Natural killer cell treated with Interleukin-12 subunit alpha and Interleukin-12 subunit beta and Interleukin-15 and Interleukin-18, amount 100 ng/mL, for 72 hours (primary cell): Measurements from ENCODE around the gene MRPL27. TPM values are rescaled to one million over a fixed set of nuclear protein-coding genes. Genes with fewer than 3 reads are reported as not detected.
"Not testable (repeated sequence)": the region's sequence is repeated elsewhere in the genome, so short reads cannot be mapped to it uniquely, and the experiment has no call there.

Source experiments
- ATAC-seq, 2 donors: fragments of 150-1000 bp; cut with Tn5 transposase in 1 of 2; sonication (Bioruptor Pico), chemical (Tn5 transposase) in 1 of 2; 2 replicates each; pipeline ENCODE4 v1.10.0; 2021
- DNase-seq: peaks from one replicate; pipeline ENCODE4 v3.0.0; 2022; ENCODE audit warnings: low spot score
- H3K27ac Mint-ChIP-seq, 2 donors: 1 replicate in 1 of 2; 2 replicates in 1 of 2; pipeline ENCODE4 v1.8.0; 2022; ENCODE audit warnings: mixed read lengths in 2 of 2, mild to moderate bottlenecking in 1 of 2, moderate library complexity in 1 of 2
- H3K27me3 Mint-ChIP-seq, 2 donors: 1 replicate in 1 of 2; 2 replicates in 1 of 2; pipeline ENCODE4 v1.8.0; 2022; ENCODE audit warnings: mixed read lengths in 2 of 2
- H3K36me3 Mint-ChIP-seq: one replicate; pipeline ENCODE4 v1.8.0; 2022; ENCODE audit warnings: mixed read lengths
- H3K4me1 Mint-ChIP-seq, 2 donors: 1 replicate in 1 of 2; 2 replicates in 1 of 2; pipeline ENCODE4 v1.8.0; 2022; ENCODE audit warnings: low read depth in 2 of 2, mixed read lengths in 2 of 2, mild to moderate bottlenecking in 1 of 2
- H3K4me3 Mint-ChIP-seq: one replicate; pipeline ENCODE4 v1.8.0; 2022; ENCODE audit warnings: mixed read lengths
- H3K9me3 Mint-ChIP-seq: 2 replicates; pipeline ENCODE4 v1.8.0; 2022; ENCODE audit warnings: mixed read lengths
- total RNA-seq, 2 donors: library from RNA; stranded (reverse); gene quantifications; one replicate each; pipeline ENCODE4 v1.2.3, GENCODE V29; 2022

Gene MRPL27
- total RNA-seq, 2 donors from 2014 or later = 62.7 to 77.7 TPM

- H3K27me3 Mint-ChIP-seq = peaks cover 0 to 3% of the 10 kb centered on the region in 2 donors
- H3K4me1 Mint-ChIP-seq = peaks cover 4 to 6% of the 10 kb centered on the region in 2 donors
- H3K36me3 Mint-ChIP-seq = peaks cover 14% of the 10 kb centered on the region
- peaks cover 3% of the 10 kb centered on the region for H3K9me3 Mint-ChIP-seq
- no peak for DNase-seq
- no peak overlapping the region for H3K27ac Mint-ChIP-seq
- H3K4me3 Mint-ChIP-seq = no peak overlapping the region
- no peak for ATAC-seq
These were observed 34.3 kb downstream of the MRPL27 start for GRCh38 chr17:50338645-50339044.

GRCh38 chr17:50337956-50338355 is 35.0 kb downstream of the MRPL27 start:
- ATAC-seq (no peak), DNase-seq (no peak)
- H3K9me3 Mint-ChIP-seq = peaks cover 3% of the 10 kb centered on the region
- H3K27ac Mint-ChIP-seq = no peak overlapping the region
- no peak overlapping the region for H3K4me3 Mint-ChIP-seq
- peaks cover 14% of the 10 kb centered on the region for H3K36me3 Mint-ChIP-seq
- peaks cover 0 to 3% of the 10 kb centered on the region in 2 donors for H3K27me3 Mint-ChIP-seq
- H3K4me1 Mint-ChIP-seq = peaks cover 7% of the 10 kb centered on the region in 2 donors

GRCh38 chr17:50333291-50334057 is 39.5 kb downstream of the MRPL27 start:
- peak overlapping the region; percentile 61 for H3K4me3 Mint-ChIP-seq
- H3K9me3 Mint-ChIP-seq = not testable (repeated sequence)

GRCh38 chr17:50332196-50332595 is 40.8 kb downstream of the MRPL27 start:
- Mint-ChIP-seq H3K27me3 (peaks cover 7 to 12% of the 10 kb centered on the region in 2 donors), H3K27ac (no peak overlapping the region), H3K36me3 (no peaks in the 10 kb centered on the region), H3K9me3 (no peaks in the 10 kb centered on the region), H3K4me1 (peaks cover 7% of the 10 kb centered on the region in 2 donors), H3K4me3 (no peak overlapping the region)
- no peak for DNase-seq
- ATAC-seq = no peak

More at GRCh38 chr17:50333291-50334057, 39.5 kb downstream of the MRPL27 start:
- peaks cover 7 to 12% of the 10 kb centered on the region in 2 donors for H3K27me3 Mint-ChIP-seq
- H3K36me3 Mint-ChIP-seq, ATAC-seq, DNase-seq, H3K4me1 Mint-ChIP-seq, H3K27ac Mint-ChIP-seq: not testable (repeated sequence)

- Mint-ChIP-seq H3K9me3 (no peaks in the 10 kb centered on the region), H3K27me3 (peaks cover 7 to 12% of the 10 kb centered on the region in 2 donors), H3K4me3 (no peak overlapping the region), H3K36me3 (no peaks in the 10 kb centered on the region), H3K4me1 (peaks cover 7% of the 10 kb centered on the region in 2 donors), H3K27ac (no peak overlapping the region)
- DNase-seq = no peak
- ATAC-seq = peak; percentile 36 to 71
These were observed 41.7 kb downstream of the MRPL27 start for GRCh38 chr17:50331085-50331791.

GRCh38 chr17:50330151-50330775 is 42.7 kb downstream of the MRPL27 start:
- ATAC-seq (no peak), DNase-seq (no peak)
- Mint-ChIP-seq H3K36me3 (no peaks in the 10 kb centered on the region), H3K9me3 (no peaks in the 10 kb centered on the region), H3K27me3 (peaks cover 7 to 15% of the 10 kb centered on the region in 2 donors), H3K27ac (no peak overlapping the region), H3K4me1 (peaks cover 7% of the 10 kb centered on the region in 2 donors), H3K4me3 (no peak overlapping the region)

GRCh38 chr17:50329716-50330115 is 43.3 kb downstream of the MRPL27 start:
- Mint-ChIP-seq H3K36me3 (no peaks in the 10 kb centered on the region), H3K4me1 (peaks cover 7% of the 10 kb centered on the region in 2 donors), H3K27me3 (peaks cover 7 to 15% of the 10 kb centered on the region in 2 donors), H3K27ac (peak overlapping the region in 1 of 2 donors; percentile 53), H3K4me3 (no peak overlapping the region), H3K9me3 (no peaks in the 10 kb centered on the region)
- DNase-seq = no peak
- no peak for ATAC-seq

GRCh38 chr17:50328363-50329325 is 44.3 kb downstream of the MRPL27 start:
- no peaks in the 10 kb centered on the region for H3K36me3 Mint-ChIP-seq
- peaks cover 7 to 15% of the 10 kb centered on the region in 2 donors for H3K27me3 Mint-ChIP-seq
- H3K4me3 Mint-ChIP-seq = no peak overlapping the region
- H3K27ac Mint-ChIP-seq = no peak overlapping the region
- ATAC-seq = peak in 1 of 2 donors; percentile 22
- H3K4me1 Mint-ChIP-seq = peaks cover under 1 to 3% of the 10 kb centered on the region in 2 donors
- no peaks in the 10 kb centered on the region for H3K9me3 Mint-ChIP-seq
- DNase-seq = no peak

GRCh38 chr17:50326831-50327364 is 46.1 kb downstream of the MRPL27 start:
- no peak for DNase-seq
- no peak for ATAC-seq
- H3K4me1 Mint-ChIP-seq = no peaks in the 10 kb centered on the region
- no peak overlapping the region for H3K4me3 Mint-ChIP-seq
- no peaks in the 10 kb centered on the region for H3K9me3 Mint-ChIP-seq
- peaks cover 7 to 11% of the 10 kb centered on the region in 2 donors for H3K27me3 Mint-ChIP-seq
- no peak overlapping the region for H3K27ac Mint-ChIP-seq
- no peaks in the 10 kb centered on the region for H3K36me3 Mint-ChIP-seq

- DNase-seq (no peak), ATAC-seq (no peak)
- H3K36me3 Mint-ChIP-seq = no peaks in the 10 kb centered on the region
- peaks cover 7 to 11% of the 10 kb centered on the region in 2 donors for H3K27me3 Mint-ChIP-seq
- H3K4me1 Mint-ChIP-seq = no peaks in the 10 kb centered on the region
- H3K27ac Mint-ChIP-seq = peak overlapping the region in 1 of 2 donors; percentile 13
- no peaks in the 10 kb centered on the region for H3K9me3 Mint-ChIP-seq
- no peak overlapping the region for H3K4me3 Mint-ChIP-seq
These were observed 47.1 kb downstream of the MRPL27 start for GRCh38 chr17:50325906-50326305.

GRCh38 chr17:50323060-50323459 is 49.9 kb downstream of the MRPL27 start:
- Mint-ChIP-seq H3K36me3 (no peaks in the 10 kb centered on the region), H3K4me1 (no peaks in the 10 kb centered on the region), H3K9me3 (no peaks in the 10 kb centered on the region), H3K27me3 (peaks cover 0 to 3% of the 10 kb centered on the region in 2 donors), H3K4me3 (no peak overlapping the region), H3K27ac (no peak overlapping the region)
- DNase-seq (no peak), ATAC-seq (no peak)

GRCh38 chr17:50322271-50322670 is 50.7 kb downstream of the MRPL27 start:
- Mint-ChIP-seq H3K27ac (no peak overlapping the region), H3K36me3 (no peaks in the 10 kb centered on the region), H3K4me1 (no peaks in the 10 kb centered on the region), H3K4me3 (no peak overlapping the region), H3K9me3 (no peaks in the 10 kb centered on the region), H3K27me3 (peaks cover 0 to 3% of the 10 kb centered on the region in 2 donors)
- DNase-seq (no peak), ATAC-seq (no peak)
